ENCODE results near the gene EMSY.
"Not testable (repeated sequence)": the region's sequence is repeated elsewhere in the genome, so short reads cannot be mapped to it uniquely, and the experiment has no call there.

The EMSY gene

GRCh38 chr11:76444384-76445120, at the start of gene EMSY:
EMSY (plus strand) TSS chr11:76445018; CDS start chr11:76446939, 1,921 bp downstream.
- peak; percentile 99 for DNase-seq

GRCh38 chr11:76395296-76395695, 49.5 kb upstream of the EMSY start:
- no peak for DNase-seq

- no peak for DNase-seq
Observed at GRCh38 chr11:76397383-76397782, 47.4 kb upstream of the EMSY start.

GRCh38 chr11:76400967-76401366, 43.9 kb upstream of the EMSY start:
- DNase-seq = no peak

- not testable (repeated sequence) for DNase-seq
Observed at GRCh38 chr11:76401484-76401883, 43.3 kb upstream of the EMSY start.

GRCh38 chr11:76406359-76406758, 38.5 kb upstream of the EMSY start:
- DNase-seq = no peak

- no peak for DNase-seq
Observed at GRCh38 chr11:76408171-76408965, 36.5 kb upstream of the EMSY start.

GRCh38 chr11:76410851-76411357, 33.9 kb upstream of the EMSY start:
- no peak for DNase-seq

- peak; percentile 4 for DNase-seq
Observed at GRCh38 chr11:76415073-76415472, 29.7 kb upstream of the EMSY start.

- peak; percentile 52 for DNase-seq
Observed at GRCh38 chr11:76419896-76420295, 24.9 kb upstream of the EMSY start.

- DNase-seq = no peak
Observed at GRCh38 chr11:76424379-76424778, 20.4 kb upstream of the EMSY start.

GRCh38 chr11:76424891-76425290, 19.9 kb upstream of the EMSY start:
- no peak for DNase-seq

GRCh38 chr11:76426660-76427059, 18.2 kb upstream of the EMSY start:
- no peak for DNase-seq

GRCh38 chr11:76436020-76436419, 8.8 kb upstream of the EMSY start:
- no peak for DNase-seq

GRCh38 chr11:76443268-76443980, 1.4 kb upstream of the EMSY start:
- peak; percentile 30 for DNase-seq

GRCh38 chr11:76444065-76444383, 794 bp upstream of the EMSY start:
- no peak for DNase-seq

- peak; percentile 85 for DNase-seq
Observed at GRCh38 chr11:76445121-76446084, 585 bp downstream of the EMSY start.

- no peak for DNase-seq
Observed at GRCh38 chr11:76448506-76448905, 3.7 kb downstream of the EMSY start.

- DNase-seq = no peak
Observed at GRCh38 chr11:76453248-76453647, 8.4 kb downstream of the EMSY start.

- DNase-seq = no peak
Observed at GRCh38 chr11:76455331-76455730, 10.5 kb downstream of the EMSY start.

GRCh38 chr11:76455931-76456330, 11.1 kb downstream of the EMSY start:
- no peak for DNase-seq

- no peak for DNase-seq
Observed at GRCh38 chr11:76456571-76456970, 11.8 kb downstream of the EMSY start.
